Thoracic aorta (tissue), 2 donors: ENCODE data around the gene FTH1. TPM values are rescaled to one million over a fixed set of nuclear protein-coding genes. Genes with fewer than 3 reads are reported as not detected.
"Not testable (repeated sequence)": the region's sequence is repeated elsewhere in the genome, so short reads cannot be mapped to it uniquely, and the experiment has no call there.

ENCODE experiments used
- ATAC-seq: fragments of 150-250 bp; one replicate; pipeline ENCODE4 v1.8.0; 2017; ENCODE audit warnings: low read depth; ENCODE audit not compliant: insufficient number of reproducible peaks, low FRiP score
- DNase-seq: peaks from one replicate; pipeline ENCODE4 v3.0.0-alpha.2; 2020; ENCODE audit warnings: low spot score
- H3K27ac ChIP-seq, 2 donors: fragments of 200-600 bp; sonication (generic); 1 replicate in 1 of 2; 2 replicates in 1 of 2; pipeline ENCODE4 v1.5.1; 2016; ENCODE audit warnings: mild to moderate bottlenecking in 2 of 2, moderate library complexity in 2 of 2
- H3K27me3 ChIP-seq: fragments of 200-600 bp; sonication (generic); replicated peaks from 2 replicates; pipeline ENCODE4 v1.6.0; 2016; ENCODE audit warnings: mild to moderate bottlenecking; ENCODE audit not compliant: insufficient read depth
- H3K36me3 ChIP-seq: fragments of 200-600 bp; sonication (generic); one replicate; pipeline ENCODE4 v1.5.1; 2016
- H3K4me1 ChIP-seq, 2 donors: fragments of 200-600 bp; sonication (generic); 1 replicate in 1 of 2; 2 replicates in 1 of 2; pipeline versions ENCODE4 v1.5.1 to v1.6.0; 2016; ENCODE audit warnings: low read depth in 2 of 2, mild to moderate bottlenecking in 1 of 2; ENCODE audit not compliant: control insufficient read depth in 1 of 2
- H3K4me3 ChIP-seq: fragments of 200-600 bp; sonication (generic); 2 replicates; pipeline ENCODE4 v1.5.1; 2016; ENCODE audit warnings: mild to moderate bottlenecking
- H3K9me3 ChIP-seq: fragments of 200-600 bp; sonication (generic); 2 replicates; pipeline ENCODE4 v1.5.1; 2016
- total RNA-seq, 2 donors: library from RNA; depleted of rRNA; stranded (reverse); fragments of >200 nt; gene quantifications; one replicate each; pipeline versions ENCODE4 v1.1.0 to v1.2.3, GENCODE V29; 2016
- TF ChIP-seq, protein P1 (sequence below): fragments of 200-600 bp; sonication (generic); IDR thresholded peaks from one replicate; pipeline ENCODE4 v1.5.1; 2019; ENCODE audit warnings: antibody characterized with exemption

Gene FTH1
- total RNA-seq, 2 donors from 2014 or later, result 1,820 to 2,025 TPM

- no peak overlapping the region for H3K27ac ChIP-seq
- TF ChIP-seq, protein P1, sequence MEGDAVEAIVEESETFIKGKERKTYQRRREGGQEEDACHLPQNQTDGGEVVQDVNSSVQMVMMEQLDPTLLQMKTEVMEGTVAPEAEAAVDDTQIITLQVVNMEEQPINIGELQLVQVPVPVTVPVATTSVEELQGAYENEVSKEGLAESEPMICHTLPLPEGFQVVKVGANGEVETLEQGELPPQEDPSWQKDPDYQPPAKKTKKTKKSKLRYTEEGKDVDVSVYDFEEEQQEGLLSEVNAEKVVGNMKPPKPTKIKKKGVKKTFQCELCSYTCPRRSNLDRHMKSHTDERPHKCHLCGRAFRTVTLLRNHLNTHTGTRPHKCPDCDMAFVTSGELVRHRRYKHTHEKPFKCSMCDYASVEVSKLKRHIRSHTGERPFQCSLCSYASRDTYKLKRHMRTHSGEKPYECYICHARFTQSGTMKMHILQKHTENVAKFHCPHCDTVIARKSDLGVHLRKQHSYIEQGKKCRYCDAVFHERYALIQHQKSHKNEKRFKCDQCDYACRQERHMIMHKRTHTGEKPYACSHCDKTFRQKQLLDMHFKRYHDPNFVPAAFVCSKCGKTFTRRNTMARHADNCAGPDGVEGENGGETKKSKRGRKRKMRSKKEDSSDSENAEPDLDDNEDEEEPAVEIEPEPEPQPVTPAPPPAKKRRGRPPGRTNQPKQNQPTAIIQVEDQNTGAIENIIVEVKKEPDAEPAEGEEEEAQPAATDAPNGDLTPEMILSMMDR, result no peak
- ATAC-seq, result no peak
These were observed 44.4 kb upstream of the FTH1 start for GRCh38 chr11:62011881-62012280.

DNA sequence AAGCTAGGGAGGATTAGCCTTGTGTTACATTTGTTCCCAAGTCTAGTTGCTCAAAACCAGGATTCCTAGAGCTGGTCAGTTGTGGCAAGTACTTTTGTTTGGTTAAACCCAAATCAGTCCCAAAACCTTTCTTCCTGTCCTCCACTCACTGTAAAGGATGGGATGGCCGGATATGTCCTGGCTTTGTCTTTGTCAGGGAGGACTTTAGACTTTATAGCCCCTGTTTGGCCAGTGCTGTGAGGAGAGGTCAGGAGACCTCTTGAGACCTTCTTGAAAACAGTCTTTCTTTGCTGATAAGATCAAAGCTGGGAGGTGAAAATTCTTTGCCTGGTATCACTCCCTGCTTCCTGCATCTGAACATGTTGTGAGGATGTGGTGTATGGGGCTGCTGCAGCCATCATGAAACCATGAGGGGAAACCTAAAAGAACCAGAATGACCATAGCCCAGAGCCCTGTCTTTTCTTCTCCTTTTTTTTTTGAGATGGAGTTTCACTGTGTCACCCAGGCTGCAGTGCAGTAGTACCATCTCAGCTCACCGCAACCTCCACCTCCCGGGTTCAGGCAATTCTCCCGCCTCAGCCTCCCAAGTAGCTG, 43.6 kb upstream of the FTH1 start:
- Histone ChIP-seq H3K4me1 (no peaks in the 10 kb centered on the region), H3K36me3 (no peaks in the 10 kb centered on the region), H3K27me3 (no peaks in the 10 kb centered on the region), H3K9me3 (no peaks in the 10 kb centered on the region), H3K4me3 (no peak overlapping the region), H3K27ac (no peak overlapping the region)
- TF ChIP-seq, protein P1, result no peak
- DNase-seq (no peak), ATAC-seq (no peak)

More at GRCh38 chr11:62011881-62012280, 44.4 kb upstream of the FTH1 start:
- DNase-seq, result no peak
- no peaks in the 10 kb centered on the region for H3K27me3 ChIP-seq
- H3K36me3 ChIP-seq, result no peaks in the 10 kb centered on the region
- H3K4me3 ChIP-seq, result no peak overlapping the region
- H3K9me3 ChIP-seq, result no peaks in the 10 kb centered on the region
- H3K4me1 ChIP-seq, result no peaks in the 10 kb centered on the region

DNA sequence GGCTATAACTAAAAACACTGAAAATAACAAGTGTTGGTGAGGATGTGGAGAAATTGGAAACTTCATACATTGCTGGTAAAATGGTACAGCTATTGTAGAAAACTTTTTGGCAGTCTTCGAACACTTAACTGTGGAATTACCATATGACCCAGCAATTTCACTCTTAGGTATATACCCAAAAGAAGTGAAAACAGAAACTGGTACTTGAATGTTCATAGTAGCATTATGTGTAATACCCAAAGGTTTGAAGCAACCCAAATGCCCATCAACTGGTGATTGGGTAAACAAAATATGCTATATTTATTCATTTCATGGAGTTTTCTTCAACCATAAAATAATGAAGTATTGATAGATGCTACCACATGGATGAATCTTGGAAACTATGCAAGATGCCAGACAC, 40.8 kb upstream of the FTH1 start:
- ATAC-seq (no peak), DNase-seq (no peak)
- Histone ChIP-seq H3K27me3 (no peaks in the 10 kb centered on the region), H3K4me1 (peaks cover 10 to 19% of the 10 kb centered on the region in 2 donors), H3K4me3 (no peak overlapping the region), H3K9me3 (no peaks in the 10 kb centered on the region), H3K36me3 (no peaks in the 10 kb centered on the region), H3K27ac (no peak overlapping the region)
- TF ChIP-seq, protein P1, result no peak

- H3K4me3 ChIP-seq, result peak overlapping the region; percentile 31
- H3K27ac ChIP-seq, result peak overlapping the region; percentile 80 to 85
- ATAC-seq (peak; percentile 86), DNase-seq (peak; percentile 44)
- no peaks in the 10 kb centered on the region for H3K36me3 ChIP-seq
- peaks cover 3% of the 10 kb centered on the region for H3K9me3 ChIP-seq
- H3K27me3 ChIP-seq, result no peaks in the 10 kb centered on the region
- peaks cover 10 to 19% of the 10 kb centered on the region in 2 donors for H3K4me1 ChIP-seq
- TF ChIP-seq, protein P1, result no peak
These were observed 37.0 kb upstream of the FTH1 start for GRCh38 chr11:62004473-62004872.

- ATAC-seq, result not testable (repeated sequence)
These were observed 34.8 kb upstream of the FTH1 start for GRCh38 chr11:62002283-62002682.

More at GRCh38 chr11:62002283-62002682, 34.8 kb upstream of the FTH1 start:
- not testable (repeated sequence) for H3K36me3 ChIP-seq, H3K9me3 ChIP-seq, H3K27me3 ChIP-seq, H3K27ac ChIP-seq, H3K4me3 ChIP-seq, DNase-seq
- peaks cover 10 to 19% of the 10 kb centered on the region in 2 donors for H3K4me1 ChIP-seq
